ENCODE results near the gene CNTRL.

CNTRL gene

DNA sequence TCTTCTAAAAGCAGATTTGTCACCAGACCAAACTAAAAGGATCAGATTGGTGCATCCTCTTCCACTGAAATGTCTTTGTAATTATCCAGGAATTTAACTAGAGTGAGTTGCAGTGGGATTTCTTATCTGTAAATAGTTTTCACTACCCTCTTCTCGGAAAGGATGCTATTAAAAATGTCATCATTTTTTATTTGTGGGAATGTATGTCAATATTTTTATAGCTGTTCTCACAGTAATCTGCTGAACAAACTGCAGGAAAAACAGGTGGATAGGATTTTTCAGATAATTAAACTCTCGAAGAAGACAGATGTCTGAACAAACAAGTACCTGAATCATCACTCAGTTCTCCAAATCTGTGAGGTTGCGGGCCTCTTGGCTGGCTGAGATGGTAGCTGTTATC lies 64.2 kb downstream of the CNTRL start:
- H3K4me3 ChIP-seq (ENCODE audit: low read depth, low read length) = no peak overlapping the region
- H3K27me3 ChIP-seq (ENCODE audit: control insufficient read depth, insufficient read depth, low read length) = no peaks in the 10 kb centered on the region
- no peaks in the 10 kb centered on the region for H3K36me3 ChIP-seq (ENCODE audit: control insufficient read depth, insufficient read depth, low read length)
- H3K9ac ChIP-seq (ENCODE audit: low read depth, low read length) = no peak overlapping the region
- peaks cover 9% of the 10 kb centered on the region for H3K4me1 ChIP-seq (ENCODE audit: control insufficient read depth, insufficient read depth, low read length)
- no peaks in the 10 kb centered on the region for H3K9me3 ChIP-seq (ENCODE audit: control insufficient read depth, insufficient read depth, low read length)

DNA sequence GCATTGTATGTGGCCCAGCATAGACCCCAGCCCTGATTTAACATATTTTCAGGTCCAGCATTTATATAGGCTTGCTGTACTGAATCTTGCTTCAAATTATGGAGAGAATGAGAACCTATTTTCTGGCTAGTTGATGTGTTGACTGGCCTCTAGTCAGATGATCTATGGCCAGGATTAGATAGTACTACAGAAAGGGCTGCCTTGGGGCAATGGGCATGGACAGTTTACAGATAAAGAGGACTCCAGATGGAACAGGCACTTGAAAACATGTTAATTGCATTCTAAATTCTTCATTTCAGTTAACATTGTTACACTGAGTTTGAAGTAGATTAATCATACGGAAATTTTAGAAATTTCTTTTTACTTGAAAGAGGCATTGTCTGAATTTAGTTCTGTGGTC lies 65.4 kb downstream of the CNTRL start:
- H3K9me3 ChIP-seq (ENCODE audit: control insufficient read depth, insufficient read depth, low read length) = no peaks in the 10 kb centered on the region
- no peak overlapping the region for H3K9ac ChIP-seq (ENCODE audit: low read depth, low read length)
- no peaks in the 10 kb centered on the region for H3K36me3 ChIP-seq (ENCODE audit: control insufficient read depth, insufficient read depth, low read length)
- no peaks in the 10 kb centered on the region for H3K27me3 ChIP-seq (ENCODE audit: control insufficient read depth, insufficient read depth, low read length)
- H3K4me3 ChIP-seq (ENCODE audit: low read depth, low read length) = no peak overlapping the region
- H3K4me1 ChIP-seq (ENCODE audit: control insufficient read depth, insufficient read depth, low read length) = peaks cover 9% of the 10 kb centered on the region

DNA sequence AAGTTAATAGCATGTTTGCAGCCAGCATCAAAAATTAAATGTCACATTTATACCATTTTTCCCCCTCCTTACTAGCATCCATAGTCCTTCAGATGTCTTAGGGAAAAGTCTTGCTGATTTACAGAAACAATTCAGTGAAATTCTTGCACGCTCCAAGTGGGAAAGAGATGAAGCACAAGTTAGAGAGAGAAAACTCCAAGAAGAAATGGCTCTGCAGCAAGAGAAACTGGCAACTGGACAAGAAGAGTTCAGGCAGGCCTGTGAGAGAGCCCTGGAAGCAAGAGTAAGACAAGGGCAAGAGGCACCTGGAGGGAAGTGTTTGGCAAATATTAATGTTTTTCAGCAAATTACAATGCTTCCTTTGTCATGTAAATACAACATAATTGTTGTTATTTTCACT lies 66.6 kb downstream of the CNTRL start:
- Histone ChIP-seq H3K4me3 (ENCODE audit: low read depth, low read length) (no peak overlapping the region), H3K4me1 (ENCODE audit: control insufficient read depth, insufficient read depth, low read length) (peaks cover 9% of the 10 kb centered on the region), H3K27me3 (ENCODE audit: control insufficient read depth, insufficient read depth, low read length) (no peaks in the 10 kb centered on the region), H3K36me3 (ENCODE audit: control insufficient read depth, insufficient read depth, low read length) (no peaks in the 10 kb centered on the region), H3K9me3 (ENCODE audit: control insufficient read depth, insufficient read depth, low read length) (no peaks in the 10 kb centered on the region), H3K9ac (ENCODE audit: low read depth, low read length) (no peak overlapping the region)

DNA sequence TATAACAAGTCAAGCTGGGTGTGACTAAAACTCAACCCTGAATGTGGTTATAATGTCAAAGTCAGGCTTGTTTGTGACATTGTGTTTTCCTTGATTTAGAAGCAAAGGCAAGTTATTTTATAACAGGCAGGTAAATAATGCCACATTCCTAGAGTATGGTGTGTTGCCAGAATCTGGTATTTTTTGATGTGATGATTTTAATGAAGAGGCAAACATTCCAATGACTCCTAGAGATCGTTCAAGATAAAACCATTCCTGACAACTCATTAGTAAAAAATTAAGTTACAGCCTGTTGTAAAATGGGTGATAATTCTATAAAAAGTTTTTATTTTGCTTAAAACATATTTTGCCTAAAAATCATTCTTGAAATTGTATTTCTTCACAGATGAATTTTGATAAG lies 67.0 kb downstream of the CNTRL start:
- peaks cover 9% of the 10 kb centered on the region for H3K4me1 ChIP-seq (ENCODE audit: control insufficient read depth, insufficient read depth, low read length)
- H3K27me3 ChIP-seq (ENCODE audit: control insufficient read depth, insufficient read depth, low read length) = no peaks in the 10 kb centered on the region
- no peak overlapping the region for H3K4me3 ChIP-seq (ENCODE audit: low read depth, low read length)
- H3K36me3 ChIP-seq (ENCODE audit: control insufficient read depth, insufficient read depth, low read length) = no peaks in the 10 kb centered on the region
- H3K9me3 ChIP-seq (ENCODE audit: control insufficient read depth, insufficient read depth, low read length) = no peaks in the 10 kb centered on the region
- no peak overlapping the region for H3K9ac ChIP-seq (ENCODE audit: low read depth, low read length)

DNA sequence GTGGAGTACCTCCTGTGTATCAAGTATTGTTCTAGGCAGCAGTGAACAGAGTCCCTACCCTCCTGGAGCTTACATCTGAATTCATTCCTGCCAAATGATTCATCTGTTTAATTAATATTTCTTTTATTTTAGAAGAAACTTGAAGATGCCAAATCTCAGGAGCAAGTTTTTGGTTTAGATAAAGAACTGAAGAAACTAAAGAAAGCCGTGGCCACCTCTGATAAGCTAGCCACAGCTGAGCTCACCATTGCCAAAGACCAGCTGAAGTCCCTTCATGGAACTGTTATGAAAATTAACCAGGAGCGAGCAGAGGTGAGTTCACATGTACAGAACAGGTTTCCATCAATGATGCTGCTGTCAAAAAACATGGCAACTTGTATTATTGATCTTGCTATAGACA lies 69.0 kb downstream of the CNTRL start:
- Histone ChIP-seq H3K9ac (ENCODE audit: low read depth, low read length) (no peak overlapping the region), H3K9me3 (ENCODE audit: control insufficient read depth, insufficient read depth, low read length) (no peaks in the 10 kb centered on the region), H3K36me3 (ENCODE audit: control insufficient read depth, insufficient read depth, low read length) (no peaks in the 10 kb centered on the region), H3K4me1 (ENCODE audit: control insufficient read depth, insufficient read depth, low read length) (peaks cover 9% of the 10 kb centered on the region), H3K4me3 (ENCODE audit: low read depth, low read length) (no peak overlapping the region), H3K27me3 (ENCODE audit: control insufficient read depth, insufficient read depth, low read length) (no peaks in the 10 kb centered on the region)

DNA sequence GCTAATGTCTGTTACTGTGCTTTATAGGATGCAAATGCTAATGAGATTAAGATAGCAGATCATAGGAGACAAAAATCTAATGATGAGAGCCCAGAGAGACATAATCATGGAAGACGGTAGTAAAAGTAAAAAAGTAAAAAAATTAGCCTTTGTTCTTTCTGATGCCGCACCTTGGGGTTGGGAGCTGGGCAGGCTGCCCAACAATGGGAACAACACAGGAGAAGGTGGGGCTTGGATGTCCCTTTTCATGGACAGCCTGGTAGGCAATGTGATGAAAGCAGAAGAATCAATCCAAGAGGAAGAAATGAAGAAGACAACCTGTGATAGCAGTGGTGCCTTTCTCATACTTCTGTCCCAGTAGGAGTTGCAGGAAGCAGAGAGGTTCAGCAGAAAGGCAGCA lies 69.7 kb downstream of the CNTRL start:
- Histone ChIP-seq H3K27me3 (ENCODE audit: control insufficient read depth, insufficient read depth, low read length) (no peaks in the 10 kb centered on the region), H3K36me3 (ENCODE audit: control insufficient read depth, insufficient read depth, low read length) (no peaks in the 10 kb centered on the region), H3K9me3 (ENCODE audit: control insufficient read depth, insufficient read depth, low read length) (no peaks in the 10 kb centered on the region), H3K4me1 (ENCODE audit: control insufficient read depth, insufficient read depth, low read length) (peaks cover 9% of the 10 kb centered on the region), H3K4me3 (ENCODE audit: low read depth, low read length) (no peak overlapping the region), H3K9ac (ENCODE audit: low read depth, low read length) (no peak overlapping the region)

DNA sequence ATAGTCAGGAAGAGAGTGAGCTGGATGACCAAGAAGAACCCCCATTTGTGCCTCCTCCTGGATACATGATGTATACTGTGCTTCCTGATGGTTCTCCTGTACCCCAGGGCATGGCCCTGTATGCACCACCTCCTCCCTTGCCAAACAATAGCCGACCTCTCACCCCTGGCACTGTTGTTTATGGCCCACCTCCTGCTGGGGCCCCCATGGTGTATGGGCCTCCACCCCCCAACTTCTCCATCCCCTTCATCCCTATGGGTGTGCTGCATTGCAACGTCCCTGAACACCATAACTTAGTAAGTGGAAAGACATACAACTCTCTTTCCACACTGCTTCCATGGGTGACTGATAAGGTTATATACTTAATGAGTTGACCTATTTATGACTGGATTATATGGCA lies 75.4 kb downstream of the CNTRL start:
- H3K4me3 ChIP-seq (ENCODE audit: low read depth, low read length) = no peak overlapping the region
- H3K36me3 ChIP-seq (ENCODE audit: control insufficient read depth, insufficient read depth, low read length) = no peaks in the 10 kb centered on the region
- H3K9ac ChIP-seq (ENCODE audit: low read depth, low read length) = no peak overlapping the region
- H3K27me3 ChIP-seq (ENCODE audit: control insufficient read depth, insufficient read depth, low read length) = no peaks in the 10 kb centered on the region
- H3K4me1 ChIP-seq (ENCODE audit: control insufficient read depth, insufficient read depth, low read length) = no peaks in the 10 kb centered on the region
- H3K9me3 ChIP-seq (ENCODE audit: control insufficient read depth, insufficient read depth, low read length) = no peaks in the 10 kb centered on the region

DNA sequence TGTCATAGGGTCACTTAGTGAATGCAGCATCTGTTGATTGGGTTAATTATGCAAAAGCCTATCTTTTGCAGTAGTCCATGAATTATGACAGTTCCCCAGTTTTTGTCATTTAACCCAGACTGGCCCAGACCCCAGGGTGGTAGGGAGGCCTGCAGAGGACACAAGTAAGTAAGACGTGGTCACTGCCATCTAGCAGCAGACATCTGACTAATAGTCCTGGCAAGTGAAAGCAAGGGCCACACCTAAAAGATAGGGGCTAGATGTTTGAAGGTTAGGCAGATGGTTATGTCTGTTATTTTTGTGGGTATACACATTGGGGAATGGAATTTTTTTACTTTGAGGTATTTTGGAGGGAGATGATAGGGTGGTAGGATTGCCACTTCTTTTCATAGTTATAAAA lies 78.9 kb downstream of the CNTRL start:
- Histone ChIP-seq H3K9ac (ENCODE audit: low read depth, low read length) (no peak overlapping the region), H3K36me3 (ENCODE audit: control insufficient read depth, insufficient read depth, low read length) (no peaks in the 10 kb centered on the region), H3K9me3 (ENCODE audit: control insufficient read depth, insufficient read depth, low read length) (no peaks in the 10 kb centered on the region), H3K4me3 (ENCODE audit: low read depth, low read length) (no peak overlapping the region), H3K4me1 (ENCODE audit: control insufficient read depth, insufficient read depth, low read length) (no peaks in the 10 kb centered on the region), H3K27me3 (ENCODE audit: control insufficient read depth, insufficient read depth, low read length) (no peaks in the 10 kb centered on the region)

DNA sequence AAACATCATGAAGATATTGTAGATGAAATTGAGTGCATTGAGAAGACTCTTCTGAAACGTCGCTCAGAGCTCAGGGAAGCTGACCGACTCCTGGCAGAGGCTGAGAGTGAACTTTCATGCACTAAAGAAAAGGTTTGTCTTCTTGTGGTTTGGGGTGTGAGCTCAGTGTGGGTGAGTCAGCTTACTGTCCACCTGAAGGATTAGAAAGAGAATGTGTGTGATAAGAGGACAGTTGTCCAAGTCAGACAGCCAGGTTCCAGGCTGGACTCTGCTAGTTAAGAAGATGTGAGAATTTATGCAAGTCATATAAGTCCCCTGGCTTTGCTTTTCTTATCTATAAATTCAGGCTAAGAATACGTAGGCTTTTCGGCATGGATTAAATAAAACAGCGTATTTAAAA lies 80.0 kb downstream of the CNTRL start:
- Histone ChIP-seq H3K4me1 (ENCODE audit: control insufficient read depth, insufficient read depth, low read length) (no peaks in the 10 kb centered on the region), H3K27me3 (ENCODE audit: control insufficient read depth, insufficient read depth, low read length) (no peaks in the 10 kb centered on the region), H3K4me3 (ENCODE audit: low read depth, low read length) (no peak overlapping the region), H3K36me3 (ENCODE audit: control insufficient read depth, insufficient read depth, low read length) (no peaks in the 10 kb centered on the region), H3K9me3 (ENCODE audit: control insufficient read depth, insufficient read depth, low read length) (no peaks in the 10 kb centered on the region), H3K9ac (ENCODE audit: low read depth, low read length) (no peak overlapping the region)

DNA sequence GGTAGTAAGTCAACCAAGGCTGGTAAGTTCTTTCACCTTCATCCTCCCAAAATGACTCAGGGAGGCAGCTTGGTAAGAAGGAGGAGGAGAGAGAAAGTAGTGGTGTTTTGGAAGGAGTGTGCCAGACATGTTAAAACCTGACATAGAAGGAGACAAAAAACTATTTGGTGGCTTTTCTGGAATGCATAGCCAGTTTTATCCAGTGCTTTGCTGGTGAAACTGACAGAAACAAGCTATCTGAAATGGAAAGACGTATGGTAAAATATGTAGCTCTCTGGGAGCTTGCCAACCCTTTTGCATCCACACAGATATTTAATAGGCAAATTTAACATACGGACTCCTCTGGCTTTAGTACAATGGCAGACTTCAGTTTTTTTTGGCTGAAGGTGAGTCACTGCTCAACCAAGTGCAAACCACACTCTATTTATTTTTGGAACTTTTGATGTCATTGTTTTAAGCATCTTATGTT lies 81.5 kb downstream of the CNTRL start:
- H3K36me3 ChIP-seq (ENCODE audit: control insufficient read depth, insufficient read depth, low read length) = no peaks in the 10 kb centered on the region
- no peak overlapping the region for H3K9ac ChIP-seq (ENCODE audit: low read depth, low read length)
- no peak overlapping the region for H3K4me3 ChIP-seq (ENCODE audit: low read depth, low read length)
- no peaks in the 10 kb centered on the region for H3K27me3 ChIP-seq (ENCODE audit: control insufficient read depth, insufficient read depth, low read length)
- H3K9me3 ChIP-seq (ENCODE audit: control insufficient read depth, insufficient read depth, low read length) = no peaks in the 10 kb centered on the region
- H3K4me1 ChIP-seq (ENCODE audit: control insufficient read depth, insufficient read depth, low read length) = no peaks in the 10 kb centered on the region

DNA sequence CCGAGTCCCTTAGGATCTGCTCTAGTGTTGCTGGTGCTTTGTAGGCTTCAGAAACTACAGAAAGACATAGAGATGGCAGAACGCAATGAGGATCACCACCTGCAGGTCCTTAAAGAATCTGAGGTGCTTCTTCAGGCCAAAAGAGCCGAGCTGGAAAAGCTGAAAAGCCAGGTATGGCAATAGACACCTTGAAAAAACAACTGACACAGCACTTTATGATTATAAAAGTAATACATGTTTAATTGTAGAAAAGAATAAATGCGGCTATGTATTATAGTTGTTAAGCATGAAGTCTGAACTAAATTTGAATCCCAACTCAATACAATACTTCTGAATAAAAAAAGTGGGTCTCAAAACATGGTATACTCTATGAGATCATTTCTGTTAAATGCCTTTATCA lies 83.2 kb downstream of the CNTRL start:
- no peak overlapping the region for H3K9ac ChIP-seq (ENCODE audit: low read depth, low read length)
- no peaks in the 10 kb centered on the region for H3K9me3 ChIP-seq (ENCODE audit: control insufficient read depth, insufficient read depth, low read length)
- no peaks in the 10 kb centered on the region for H3K36me3 ChIP-seq (ENCODE audit: control insufficient read depth, insufficient read depth, low read length)
- H3K4me1 ChIP-seq (ENCODE audit: control insufficient read depth, insufficient read depth, low read length) = no peaks in the 10 kb centered on the region
- H3K27me3 ChIP-seq (ENCODE audit: control insufficient read depth, insufficient read depth, low read length) = no peaks in the 10 kb centered on the region
- H3K4me3 ChIP-seq (ENCODE audit: low read depth, low read length) = no peak overlapping the region

DNA sequence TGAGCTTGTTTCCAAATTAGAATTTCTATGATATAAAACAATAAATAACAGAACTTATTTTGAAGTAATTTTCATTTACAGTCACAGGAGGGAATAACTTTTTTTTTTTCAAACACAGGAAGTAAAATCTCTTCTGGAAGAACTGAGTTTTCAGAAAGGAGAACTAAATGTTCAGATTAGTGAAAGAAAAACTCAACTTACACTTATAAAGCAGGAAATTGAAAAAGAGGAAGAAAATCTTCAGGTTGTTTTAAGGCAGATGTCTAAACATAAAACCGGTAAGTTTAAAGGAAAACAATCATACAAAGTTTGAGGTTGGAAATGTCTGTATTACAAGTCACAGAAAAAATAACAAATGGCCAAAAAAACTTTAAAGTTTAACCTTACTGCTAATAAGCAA lies 85.3 kb downstream of the CNTRL start:
- Histone ChIP-seq H3K9me3 (ENCODE audit: control insufficient read depth, insufficient read depth, low read length) (no peaks in the 10 kb centered on the region), H3K36me3 (ENCODE audit: control insufficient read depth, insufficient read depth, low read length) (no peaks in the 10 kb centered on the region), H3K9ac (ENCODE audit: low read depth, low read length) (no peak overlapping the region), H3K4me1 (ENCODE audit: control insufficient read depth, insufficient read depth, low read length) (no peaks in the 10 kb centered on the region), H3K4me3 (ENCODE audit: low read depth, low read length) (no peak overlapping the region), H3K27me3 (ENCODE audit: control insufficient read depth, insufficient read depth, low read length) (no peaks in the 10 kb centered on the region)

DNA sequence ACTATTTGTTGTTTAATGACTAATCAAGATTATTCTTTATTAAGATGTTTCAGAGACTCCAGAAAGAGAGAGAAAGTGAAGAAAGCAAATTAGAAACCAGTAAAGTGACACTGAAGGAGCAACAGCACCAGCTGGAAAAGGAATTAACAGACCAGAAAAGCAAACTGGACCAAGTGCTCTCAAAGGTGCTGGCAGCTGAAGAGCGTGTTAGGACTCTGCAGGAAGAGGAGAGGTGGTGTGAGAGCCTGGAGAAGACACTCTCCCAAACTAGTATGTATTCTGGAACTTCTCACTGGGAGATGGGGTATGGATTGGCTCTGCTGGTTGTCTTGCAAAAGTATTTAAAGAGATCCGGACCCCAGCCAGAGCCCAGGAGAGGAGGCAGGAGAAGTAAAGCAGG lies 93.3 kb downstream of the CNTRL start:
- H3K4me3 ChIP-seq (ENCODE audit: low read depth, low read length) = no peak overlapping the region
- H3K9me3 ChIP-seq (ENCODE audit: control insufficient read depth, insufficient read depth, low read length) = no peaks in the 10 kb centered on the region
- H3K36me3 ChIP-seq (ENCODE audit: control insufficient read depth, insufficient read depth, low read length) = no peaks in the 10 kb centered on the region
- H3K27me3 ChIP-seq (ENCODE audit: control insufficient read depth, insufficient read depth, low read length) = no peaks in the 10 kb centered on the region
- no peaks in the 10 kb centered on the region for H3K4me1 ChIP-seq (ENCODE audit: control insufficient read depth, insufficient read depth, low read length)
- no peak overlapping the region for H3K9ac ChIP-seq (ENCODE audit: low read depth, low read length)
